ENCODE measurements around the gene BACE1.

DNA sequence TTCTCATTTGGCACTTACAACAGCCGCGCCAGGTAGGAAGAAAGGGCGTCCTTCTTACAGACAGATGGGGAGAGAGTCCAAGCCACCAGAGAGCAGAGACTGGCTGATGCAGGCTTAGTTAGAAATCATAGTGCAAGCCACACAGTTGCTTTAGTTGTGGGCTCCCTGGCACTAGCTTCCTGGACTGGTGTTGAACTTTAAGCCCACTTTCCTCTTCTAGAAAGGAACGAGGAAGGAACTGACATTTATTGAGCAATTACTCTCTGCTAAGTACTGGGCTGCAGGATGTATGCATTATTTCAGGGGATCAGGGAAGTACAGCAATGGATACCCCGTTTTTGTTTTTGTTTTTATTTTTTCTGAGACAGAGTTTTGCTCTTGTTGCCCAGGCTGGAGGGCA is 3.0 kb downstream of the BACE1 start:
- TF ChIP-seq, protein P1, sequence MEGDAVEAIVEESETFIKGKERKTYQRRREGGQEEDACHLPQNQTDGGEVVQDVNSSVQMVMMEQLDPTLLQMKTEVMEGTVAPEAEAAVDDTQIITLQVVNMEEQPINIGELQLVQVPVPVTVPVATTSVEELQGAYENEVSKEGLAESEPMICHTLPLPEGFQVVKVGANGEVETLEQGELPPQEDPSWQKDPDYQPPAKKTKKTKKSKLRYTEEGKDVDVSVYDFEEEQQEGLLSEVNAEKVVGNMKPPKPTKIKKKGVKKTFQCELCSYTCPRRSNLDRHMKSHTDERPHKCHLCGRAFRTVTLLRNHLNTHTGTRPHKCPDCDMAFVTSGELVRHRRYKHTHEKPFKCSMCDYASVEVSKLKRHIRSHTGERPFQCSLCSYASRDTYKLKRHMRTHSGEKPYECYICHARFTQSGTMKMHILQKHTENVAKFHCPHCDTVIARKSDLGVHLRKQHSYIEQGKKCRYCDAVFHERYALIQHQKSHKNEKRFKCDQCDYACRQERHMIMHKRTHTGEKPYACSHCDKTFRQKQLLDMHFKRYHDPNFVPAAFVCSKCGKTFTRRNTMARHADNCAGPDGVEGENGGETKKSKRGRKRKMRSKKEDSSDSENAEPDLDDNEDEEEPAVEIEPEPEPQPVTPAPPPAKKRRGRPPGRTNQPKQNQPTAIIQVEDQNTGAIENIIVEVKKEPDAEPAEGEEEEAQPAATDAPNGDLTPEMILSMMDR (optimal IDR thresholded peaks at IDR 0.05 in 1 of 3, IDR thresholded peaks at IDR 0.05 in 1 of 3, conservative IDR thresholded peaks at IDR 0.05 in 1 of 3; ENCODE audit: extremely low read depth in 1 of 3, insufficient read depth in 2 of 3, low read length in 3 of 3) = no peak
- no peak for TF ChIP-seq EZH2 (IDR thresholded peaks at IDR 0.05; ENCODE audit: low read length)
